ENCODE data around the gene CDK14. TPM values are rescaled to one million over a fixed set of nuclear protein-coding genes. Genes with fewer than 3 reads are reported as not detected.

Gene CDK14
- total and polyA plus RNA-seq, 11 donors: 2.9 to 37.7 (median 21.3) TPM

DNA sequence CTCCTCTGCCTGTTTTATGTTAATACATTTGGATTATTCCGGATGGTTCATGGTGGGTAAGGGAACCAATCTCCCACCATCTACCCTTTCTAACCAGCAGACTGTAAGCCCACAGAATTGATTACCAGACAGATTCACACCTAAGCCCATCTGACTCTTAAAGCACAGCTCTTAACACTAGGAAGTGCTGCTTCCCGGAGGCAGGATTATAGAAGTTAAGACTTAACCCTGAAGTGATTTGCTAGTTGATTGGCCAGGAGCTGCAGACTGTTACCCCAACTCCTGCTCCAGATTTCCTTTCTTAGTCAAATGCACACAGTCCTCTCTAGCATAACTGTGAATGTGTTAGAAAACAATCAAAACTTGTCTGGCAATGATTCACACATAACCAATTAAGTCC is 221.7 kb downstream of the CDK14 start:
- Histone ChIP-seq H3K27ac (no peak overlapping the region), H3K4me3 (no peak overlapping the region), H3K36me3 (no peaks in the 10 kb centered on the region), H3K9me3 (peaks cover 0 to 5% (median 0%) of the 10 kb centered on the region in 12 donors), H3K4me1 (peaks cover 0 to 22% (median 0%) of the 10 kb centered on the region in 12 donors), H3K27me3 (no peaks in the 10 kb centered on the region)
- no peak for ATAC-seq
- intact Hi-C loops (cut with DNase I): no loop called here
- TF ChIP-seq POLR2A (IDR thresholded peaks at IDR 0.05): no peak
- TF ChIP-seq, protein P1, sequence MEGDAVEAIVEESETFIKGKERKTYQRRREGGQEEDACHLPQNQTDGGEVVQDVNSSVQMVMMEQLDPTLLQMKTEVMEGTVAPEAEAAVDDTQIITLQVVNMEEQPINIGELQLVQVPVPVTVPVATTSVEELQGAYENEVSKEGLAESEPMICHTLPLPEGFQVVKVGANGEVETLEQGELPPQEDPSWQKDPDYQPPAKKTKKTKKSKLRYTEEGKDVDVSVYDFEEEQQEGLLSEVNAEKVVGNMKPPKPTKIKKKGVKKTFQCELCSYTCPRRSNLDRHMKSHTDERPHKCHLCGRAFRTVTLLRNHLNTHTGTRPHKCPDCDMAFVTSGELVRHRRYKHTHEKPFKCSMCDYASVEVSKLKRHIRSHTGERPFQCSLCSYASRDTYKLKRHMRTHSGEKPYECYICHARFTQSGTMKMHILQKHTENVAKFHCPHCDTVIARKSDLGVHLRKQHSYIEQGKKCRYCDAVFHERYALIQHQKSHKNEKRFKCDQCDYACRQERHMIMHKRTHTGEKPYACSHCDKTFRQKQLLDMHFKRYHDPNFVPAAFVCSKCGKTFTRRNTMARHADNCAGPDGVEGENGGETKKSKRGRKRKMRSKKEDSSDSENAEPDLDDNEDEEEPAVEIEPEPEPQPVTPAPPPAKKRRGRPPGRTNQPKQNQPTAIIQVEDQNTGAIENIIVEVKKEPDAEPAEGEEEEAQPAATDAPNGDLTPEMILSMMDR (IDR thresholded peaks at IDR 0.05): no peak
- WGBS, 4 donors: 39 to 51% (median 48%) methylated on average over 2 of the region's 2 CpGs
- DNase-seq: no peak

DNA sequence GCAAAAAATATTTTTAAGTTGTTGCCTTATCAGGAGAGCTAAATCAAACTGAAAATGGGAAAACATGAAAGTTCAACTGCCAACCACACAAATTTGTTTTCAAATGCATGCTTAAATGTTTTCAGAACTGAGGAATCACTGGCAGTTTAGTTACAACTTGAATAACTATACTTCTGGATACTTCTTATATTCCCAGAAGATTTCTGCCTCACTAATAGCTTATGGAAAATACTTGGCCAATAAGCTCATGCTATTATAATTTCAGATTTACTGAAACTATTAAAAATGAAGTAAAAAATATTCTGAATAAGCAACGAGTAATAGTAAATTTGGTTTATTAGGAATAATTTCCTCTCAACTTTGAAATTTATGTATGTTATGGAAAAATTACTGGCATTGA is 222.2 kb downstream of the CDK14 start:
- WGBS, 4 donors: 73 to 85% (median 78%) methylated on average over 1 of the region's 1 CpG
- intact Hi-C loops (cut with DNase I): no loop called here
- TF ChIP-seq POLR2A (IDR thresholded peaks at IDR 0.05): no peak
- TF ChIP-seq, protein P1 (IDR thresholded peaks at IDR 0.05): no peak

DNA sequence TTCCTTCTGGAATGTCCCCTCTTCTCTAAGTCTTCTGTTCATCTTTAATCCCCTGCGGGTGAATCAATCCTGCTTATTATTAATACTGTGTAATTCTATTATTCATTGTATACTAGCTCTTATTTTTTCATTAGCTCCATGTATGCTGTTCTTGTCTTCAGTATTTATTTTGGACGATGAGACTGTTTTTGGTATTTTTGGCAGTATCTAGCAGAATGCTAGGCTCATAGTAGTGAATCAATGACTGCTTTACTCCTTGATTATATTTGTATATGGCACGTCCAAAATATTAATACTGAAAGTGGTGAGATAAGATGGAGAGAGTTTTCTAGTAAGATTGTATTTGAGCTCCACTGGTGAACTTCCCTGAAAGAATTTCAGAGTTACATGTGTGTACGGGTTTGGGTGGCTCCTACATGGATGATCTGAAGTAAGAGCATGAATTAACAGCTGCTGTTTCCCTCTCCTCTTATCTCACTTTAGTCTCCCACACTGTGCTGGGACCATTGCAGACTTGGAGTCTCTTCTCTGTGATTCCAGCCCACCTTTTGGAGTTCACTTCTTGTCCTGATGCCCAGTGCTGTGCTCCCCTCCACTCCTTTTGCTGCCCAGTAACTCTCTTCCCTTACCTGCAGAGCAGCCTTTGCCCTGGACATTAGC is 226.0 kb downstream of the CDK14 start:
- Histone ChIP-seq H3K36me3 (no peaks in the 10 kb centered on the region), H3K27me3 (no peaks in the 10 kb centered on the region), H3K4me3 (no peak overlapping the region), H3K4me1 (peaks cover 0 to 22% (median 4%) of the 10 kb centered on the region in 12 donors), H3K27ac (peak overlapping the region in 1 of 12 donors; percentile 9), H3K9me3 (no peaks in the 10 kb centered on the region)
- intact Hi-C loops (cut with DNase I): no loop called here
- peak in 2 of 4 donors; percentile 30 to 59 for ATAC-seq
- DNase-seq: no peak
- WGBS, 4 donors: 63 to 76% (median 68%) methylated on average over 4 of the region's 4 CpGs
- TF ChIP-seq, protein P1 (IDR thresholded peaks at IDR 0.05): no peak

More for the DNA sequence above, 222.2 kb downstream of the CDK14 start:
- H3K4me1 ChIP-seq: peaks cover 0 to 22% (median 0%) of the 10 kb centered on the region in 12 donors
- no peaks in the 10 kb centered on the region for H3K27me3 ChIP-seq
- H3K27ac ChIP-seq: no peak overlapping the region
- peaks cover 0 to 5% (median 0%) of the 10 kb centered on the region in 12 donors for H3K9me3 ChIP-seq
- no peak for ATAC-seq
- no peaks in the 10 kb centered on the region for H3K36me3 ChIP-seq
- H3K4me3 ChIP-seq: no peak overlapping the region
- DNase-seq: no peak

DNA sequence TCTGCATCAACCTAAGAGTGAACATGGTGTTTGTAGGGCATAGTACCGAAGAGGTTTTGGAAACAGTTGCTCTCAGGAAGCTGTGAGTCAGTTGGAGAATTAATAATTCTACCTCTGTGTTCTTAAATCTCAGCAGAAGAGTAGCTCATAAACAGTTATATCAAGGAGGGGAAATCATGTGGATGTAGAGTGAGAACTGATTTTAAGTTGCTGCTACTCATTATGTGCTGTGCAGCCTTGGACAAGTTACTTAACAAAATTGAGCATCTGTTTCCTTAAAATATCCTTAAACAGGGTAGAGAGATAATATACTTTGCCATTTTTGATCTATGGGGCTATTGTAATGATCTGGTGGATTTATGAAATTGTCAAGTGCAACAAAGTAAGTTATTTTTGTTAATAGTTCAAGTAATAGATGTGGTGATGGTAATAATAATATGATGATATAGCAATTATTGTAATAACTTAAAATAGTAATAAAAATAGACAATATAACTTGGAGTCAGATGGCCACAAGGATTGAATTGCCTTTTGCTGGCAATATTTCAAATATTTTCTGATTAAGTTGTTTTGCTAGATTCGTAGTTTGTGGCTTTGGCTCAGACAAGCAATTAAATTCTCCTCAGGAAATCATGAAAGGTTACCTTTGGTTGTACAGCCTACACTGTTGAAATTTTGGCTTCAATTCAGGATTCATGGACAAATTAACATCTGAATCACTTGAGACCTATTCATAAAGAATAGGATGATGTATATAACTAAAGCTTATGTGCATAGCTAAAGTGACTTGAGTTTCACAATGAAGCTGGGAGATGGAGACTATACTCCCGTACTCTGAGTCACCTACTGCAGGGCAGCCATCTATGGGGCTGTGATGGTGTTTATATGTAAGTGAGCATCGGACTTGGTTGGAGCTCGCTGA is 228.5 kb downstream of the CDK14 start:
- intact Hi-C loops (cut with DNase I): no loop called here
- Histone ChIP-seq H3K9me3 (no peaks in the 10 kb centered on the region), H3K36me3 (no peaks in the 10 kb centered on the region), H3K27ac (peak overlapping the region in 1 of 12 donors; percentile 58), H3K27me3 (no peaks in the 10 kb centered on the region), H3K4me3 (no peak overlapping the region), H3K4me1 (peaks cover 0 to 19% (median 4%) of the 10 kb centered on the region in 12 donors)
- ATAC-seq (peak in 1 of 4 donors; percentile 37), DNase-seq (no peak)
- WGBS, 4 donors: 48 to 70% (median 61%) methylated on average over 5 of the region's 5 CpGs
- TF ChIP-seq POLR2A (IDR thresholded peaks at IDR 0.05): no peak
- TF ChIP-seq, protein P1 (IDR thresholded peaks at IDR 0.05): no peak

All from heart left ventricle (tissue), 16 donors.